GM12878 (cell line): ENCODE results near the gene GRIA4. TPM values are rescaled to one million over a fixed set of nuclear protein-coding genes. Genes with fewer than 3 reads are reported as not detected.

Experiments used
- ATAC-seq: fragments of 200-7000 bp; cut with Tn5 transposase; 3 replicates; pipeline ENCODE4 v1.9.1; 2020; ENCODE audit warnings: mild to moderate bottlenecking, moderate library complexity
- BruUV-seq: library from RNA; stranded (reverse); fragments of 400-500 nt; replicated peaks from 2 replicates; lab custom pipeline; 2021; lab: Mats Ljungman, UMichigan
- CTCF ChIA-PET: fragments of 300-600 bp; sonication (Branson Sonifier 250); formaldehyde crosslinking; extraction: SDS; loops from one replicate; lab custom pipeline; 2021; ENCODE audit warnings: inconsistent platforms; lab: Yijun Ruan, JAX
- POLR2A ChIA-PET: fragments of 350-600 bp; formaldehyde crosslinking; extraction: SDS; loops from one replicate; lab custom pipeline; 2021; ENCODE audit warnings: inconsistent platforms; lab: Charles Lee
- RAD21 ChIA-PET: fragments of 300-600 bp; sonication (Branson Sonifier 250); formaldehyde crosslinking; loops from one replicate; lab custom pipeline; 2023; ENCODE audit warnings: antibody characterized with exemption; ENCODE audit not compliant: unreplicated experiment; lab: Charles Lee
- SMC1A ChIA-PET: fragments of 300-600 bp; sonication (Branson Sonifier 250); formaldehyde crosslinking; loops from one replicate; lab custom pipeline; 2023; ENCODE audit not compliant: unreplicated experiment, uncharacterized antibody; lab: Charles Lee
- DNase-seq: peaks from one replicate; pipeline ENCODE4 v3.0.0-alpha.2; 2011; ENCODE audit warnings: low read depth, low spot score
- FAIRE-seq: peaks from 3 replicates; lab custom pipeline; 2011; peaks lifted over from hg19 to GRCh38; lab: Jason Lieb, UNC
- H2AFZ ChIP-seq: 2 replicates; pipeline ENCODE4 v1.6.0; 2011; ENCODE audit warnings: low read depth, low read length, control low read depth; ENCODE audit not compliant: control insufficient read depth
- H3K27ac ChIP-seq: 2 replicates; pipeline ENCODE4 v1.5.1; 2011; ENCODE audit warnings: control low read depth; ENCODE audit not compliant: control insufficient read depth, insufficient read depth
- H3K27me3 ChIP-seq, 2 experiments: replicated peaks in 1 of 2; 2 replicates each; pipeline versions ENCODE4 v1.6.0 to v1.6.1; 2011; ENCODE audit warnings: low read length in 1 of 2; ENCODE audit not compliant: control insufficient read depth in 2 of 2, insufficient read depth in 2 of 2
- H3K36me3 ChIP-seq, 2 experiments: 2 replicates each; pipeline ENCODE4 v1.5.1; 2011; ENCODE audit warnings: low read length in 1 of 2; ENCODE audit not compliant: control insufficient read depth in 2 of 2, insufficient read depth in 2 of 2
- H3K4me1 ChIP-seq: 2 replicates; pipeline ENCODE4 v1.6.1; 2011; ENCODE audit warnings: mild to moderate bottlenecking, low read length, moderate library complexity, mixed read lengths; ENCODE audit not compliant: control insufficient read depth, insufficient read depth
- H3K4me2 ChIP-seq: 2 replicates; pipeline ENCODE4 v1.6.0; 2011; ENCODE audit warnings: control low read depth; ENCODE audit not compliant: control insufficient read depth, insufficient read depth
- H3K4me3 ChIP-seq: fragments of 200-600 bp; sonication (generic); 2 replicates; pipeline ENCODE4 v1.5.1; 2016
- H3K79me2 ChIP-seq: 2 replicates; pipeline ENCODE4 v1.6.0; 2011; ENCODE audit warnings: low read length; ENCODE audit not compliant: control insufficient read depth, insufficient read depth
- H3K9ac ChIP-seq: 2 replicates; pipeline ENCODE4 v1.8.0; 2011; ENCODE audit warnings: low read length, control low read depth, mixed read lengths; ENCODE audit not compliant: control insufficient read depth, insufficient read depth
- H3K9me3 ChIP-seq: replicated peaks from 3 replicates; pipeline ENCODE4 v1.5.1; 2011; ENCODE audit warnings: mild to moderate bottlenecking, low read length; ENCODE audit not compliant: control insufficient read depth, insufficient read depth
- H4K20me1 ChIP-seq: 2 replicates; pipeline ENCODE4 v1.6.0; 2011; ENCODE audit not compliant: control insufficient read depth, insufficient read depth
- BACH1 ChIP-seq: fragments of 450-650 bp; IDR thresholded peaks from 2 replicates; pipeline ENCODE4 v1.6.1; 2017; ENCODE audit warnings: mild to moderate bottlenecking, borderline replicate concordance
- JUNB ChIP-seq: IDR thresholded peaks from 2 replicates; pipeline ENCODE4 v1.6.1; 2016; ENCODE audit warnings: antibody characterized with exemption, mild to moderate bottlenecking
- WGBS: methylation state at CpG from one replicate; pipeline ENCODE4 v1.1.6; 2016; ENCODE audit warnings: low lambda C conversion rate; ENCODE audit not compliant: insufficient replicate concordance, insufficient coverage; ENCODE audit errors: missing lambda C conversion rate; 5-methylcytosine and 5-hydroxymethylcytosine counted together
- in situ Hi-C: fragments of 300-500 bp; cut with MboI; formaldehyde crosslinking; loops from 9 replicates; pipeline ENCODE4 v1.14.3; 2018; ENCODE audit warnings: mixed read lengths
- intact Hi-C: fragments of 100-400 bp; cut with micrococcal nuclease; formaldehyde crosslinking; loops from one replicate; pipeline ENCODE4 v1.14.2; 2022; ENCODE audit not compliant: unreplicated experiment
- polyA plus RNA-seq, 11 experiments: library from polyadenylated mRNA; depleted of rRNA in 4 of 11; unstranded in 6 of 11; stranded (reverse) in 5 of 11; fragments of >200 nt; fragmentation: Nextera tagmentation in 4 of 11; fragmentation: Illumina TruSeq in 1 of 11; extraction: Ambion mirVana in 4 of 11; extraction: Trizol in 1 of 11; gene quantifications; 1 replicate in 1 of 11; 2 replicates in 10 of 11; pipeline versions ENCODE4 v1.2.1 to v1.2.3, GENCODE V29; 2011 to 2016; ENCODE audit warnings: inconsistent platforms in 2 of 11, missing spikeins in 2 of 11, low read depth in 1 of 11
- total RNA-seq, 4 experiments: library from RNA; depleted of rRNA in 3 of 4; stranded (reverse); fragments of >200 nt in 3 of 4; fragmentation: Illumina TruSeq in 1 of 4; extraction: Trizol in 1 of 4; gene quantifications; 2 replicates each; pipeline versions ENCODE4 v1.2.1 to v1.2.3, GENCODE V29; 2013 to 2021
- TF ChIP-seq, protein P1 (sequence below): fragments of 450-650 bp; IDR thresholded peaks from 2 replicates; pipeline ENCODE4 v1.6.1; 2017; ENCODE audit warnings: mild to moderate bottlenecking, low read depth, inconsistent platforms; ENCODE audit not compliant: poor library complexity, severe bottlenecking
- TF ChIP-seq, protein P2 (sequence below), 3 experiments: IDR thresholded peaks in 2 of 3; conservative IDR thresholded peaks in 1 of 3; 2 replicates each; pipeline ENCODE4 v1.5.1; 2011; ENCODE audit warnings: low read depth in 3 of 3, low read length in 3 of 3, mild to moderate bottlenecking in 3 of 3, control low read depth in 2 of 3, moderate library complexity in 2 of 3, inconsistent platforms in 1 of 3, mixed read lengths in 1 of 3; ENCODE audit not compliant: control insufficient read depth in 2 of 3, insufficient read depth in 1 of 3; ENCODE audit errors: extremely low read depth in 1 of 3
- TF ChIP-seq, protein P3 (sequence below): fragments of 450-650 bp; IDR thresholded peaks from 2 replicates; pipeline ENCODE4 v1.6.1; 2017; ENCODE audit warnings: borderline replicate concordance

The GRIA4 gene
- total and polyA plus RNA-seq, 10 of the 15 experiments (the other 5 are each of a cell fraction or from before 2014, with no cell fraction given), result 0.04 TPM; not detected in 9

DNA sequence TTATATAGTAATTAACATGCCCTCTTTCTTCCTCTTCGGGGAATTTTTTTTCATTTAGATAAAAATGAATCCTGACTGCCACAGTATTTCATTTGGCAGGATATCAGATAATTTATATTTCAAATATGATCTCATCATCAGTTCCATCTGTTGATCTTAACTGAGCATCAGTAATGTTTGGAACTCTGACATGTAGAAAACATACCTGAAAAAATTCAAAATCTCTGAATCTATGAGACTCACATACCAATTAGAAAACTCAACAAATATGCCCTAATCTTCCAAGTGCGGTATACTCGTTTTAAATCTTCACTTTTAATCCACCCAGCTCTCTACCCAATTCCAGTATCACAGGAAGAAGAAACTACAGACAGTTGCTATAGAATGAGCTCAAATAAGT lies 250.2 kb downstream of the GRIA4 start:
- WGBS, result 32% methylated on average over 3 of the region's 3 CpGs
- TF ChIP-seq, protein P1, sequence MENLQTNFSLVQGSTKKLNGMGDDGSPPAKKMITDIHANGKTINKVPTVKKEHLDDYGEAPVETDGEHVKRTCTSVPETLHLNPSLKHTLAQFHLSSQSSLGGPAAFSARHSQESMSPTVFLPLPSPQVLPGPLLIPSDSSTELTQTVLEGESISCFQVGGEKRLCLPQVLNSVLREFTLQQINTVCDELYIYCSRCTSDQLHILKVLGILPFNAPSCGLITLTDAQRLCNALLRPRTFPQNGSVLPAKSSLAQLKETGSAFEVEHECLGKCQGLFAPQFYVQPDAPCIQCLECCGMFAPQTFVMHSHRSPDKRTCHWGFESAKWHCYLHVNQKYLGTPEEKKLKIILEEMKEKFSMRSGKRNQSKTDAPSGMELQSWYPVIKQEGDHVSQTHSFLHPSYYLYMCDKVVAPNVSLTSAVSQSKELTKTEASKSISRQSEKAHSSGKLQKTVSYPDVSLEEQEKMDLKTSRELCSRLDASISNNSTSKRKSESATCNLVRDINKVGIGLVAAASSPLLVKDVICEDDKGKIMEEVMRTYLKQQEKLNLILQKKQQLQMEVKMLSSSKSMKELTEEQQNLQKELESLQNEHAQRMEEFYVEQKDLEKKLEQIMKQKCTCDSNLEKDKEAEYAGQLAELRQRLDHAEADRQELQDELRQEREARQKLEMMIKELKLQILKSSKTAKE, result no peak
- TF ChIP-seq, protein P2, sequence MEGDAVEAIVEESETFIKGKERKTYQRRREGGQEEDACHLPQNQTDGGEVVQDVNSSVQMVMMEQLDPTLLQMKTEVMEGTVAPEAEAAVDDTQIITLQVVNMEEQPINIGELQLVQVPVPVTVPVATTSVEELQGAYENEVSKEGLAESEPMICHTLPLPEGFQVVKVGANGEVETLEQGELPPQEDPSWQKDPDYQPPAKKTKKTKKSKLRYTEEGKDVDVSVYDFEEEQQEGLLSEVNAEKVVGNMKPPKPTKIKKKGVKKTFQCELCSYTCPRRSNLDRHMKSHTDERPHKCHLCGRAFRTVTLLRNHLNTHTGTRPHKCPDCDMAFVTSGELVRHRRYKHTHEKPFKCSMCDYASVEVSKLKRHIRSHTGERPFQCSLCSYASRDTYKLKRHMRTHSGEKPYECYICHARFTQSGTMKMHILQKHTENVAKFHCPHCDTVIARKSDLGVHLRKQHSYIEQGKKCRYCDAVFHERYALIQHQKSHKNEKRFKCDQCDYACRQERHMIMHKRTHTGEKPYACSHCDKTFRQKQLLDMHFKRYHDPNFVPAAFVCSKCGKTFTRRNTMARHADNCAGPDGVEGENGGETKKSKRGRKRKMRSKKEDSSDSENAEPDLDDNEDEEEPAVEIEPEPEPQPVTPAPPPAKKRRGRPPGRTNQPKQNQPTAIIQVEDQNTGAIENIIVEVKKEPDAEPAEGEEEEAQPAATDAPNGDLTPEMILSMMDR (IDR thresholded peaks at IDR 0.05 in 2 of 3, conservative IDR thresholded peaks at IDR 0.05 in 1 of 3; ENCODE audit: control insufficient read depth in 2 of 3, extremely low read depth in 1 of 3, insufficient read depth in 1 of 3, low read depth in 3 of 3, low read length in 3 of 3), result no peak
- no peak for TF ChIP-seq JUNB
- TF ChIP-seq, protein P3, sequence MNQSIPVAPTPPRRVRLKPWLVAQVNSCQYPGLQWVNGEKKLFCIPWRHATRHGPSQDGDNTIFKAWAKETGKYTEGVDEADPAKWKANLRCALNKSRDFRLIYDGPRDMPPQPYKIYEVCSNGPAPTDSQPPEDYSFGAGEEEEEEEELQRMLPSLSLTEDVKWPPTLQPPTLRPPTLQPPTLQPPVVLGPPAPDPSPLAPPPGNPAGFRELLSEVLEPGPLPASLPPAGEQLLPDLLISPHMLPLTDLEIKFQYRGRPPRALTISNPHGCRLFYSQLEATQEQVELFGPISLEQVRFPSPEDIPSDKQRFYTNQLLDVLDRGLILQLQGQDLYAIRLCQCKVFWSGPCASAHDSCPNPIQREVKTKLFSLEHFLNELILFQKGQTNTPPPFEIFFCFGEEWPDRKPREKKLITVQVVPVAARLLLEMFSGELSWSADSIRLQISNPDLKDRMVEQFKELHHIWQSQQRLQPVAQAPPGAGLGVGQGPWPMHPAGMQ, result no peak
- no peak for TF ChIP-seq BACH1

More for the DNA sequence above, 250.2 kb downstream of the GRIA4 start:
- H3K4me3 ChIP-seq, result no peak overlapping the region
- H3K36me3 ChIP-seq, result no peaks in the 10 kb centered on the region
- BruUV-seq, result no TSS peak
- no peaks in the 10 kb centered on the region for H3K4me1 ChIP-seq
- H2AFZ ChIP-seq, result no peak overlapping the region
- ChIA-PET SMC1A (no interaction called here), POLR2A (no interaction called here), CTCF (no interaction called here), RAD21 (no interaction called here)
- ATAC-seq (no peak), FAIRE-seq (no peak), DNase-seq (no peak)
- no peak overlapping the region for H3K9ac ChIP-seq
- no peak overlapping the region for H3K27ac ChIP-seq
- H3K4me2 ChIP-seq, result no peak overlapping the region
- in situ Hi-C loops, result no loop called here
- intact Hi-C loops, result loop anchor here (5.0 kb wide), 3 partner anchors 913 to 1328 kb away; no protein-coding TSS in a partner anchor
- H3K27me3 ChIP-seq, result no peaks in the 10 kb centered on the region
- H3K9me3 ChIP-seq, result no peaks in the 10 kb centered on the region
- H3K79me2 ChIP-seq, result no peaks in the 10 kb centered on the region
- no peaks in the 10 kb centered on the region for H4K20me1 ChIP-seq
